HepG2 (cell line): ENCODE data around the gene TM4SF1. TPM values are rescaled to one million over a fixed set of nuclear protein-coding genes. Genes with fewer than 3 reads are reported as not detected.

Experiments used
- AKAP8 ChIP-seq: sonication (generic); formaldehyde crosslinking; IDR thresholded peaks from 2 replicates; pipeline ENCODE4 v1.5.1; 2020; ENCODE audit warnings: mild to moderate bottlenecking, missing genetic modification reagents
- BRD4 ChIP-seq: sonication (generic); formaldehyde crosslinking; IDR thresholded peaks from 2 replicates; pipeline ENCODE4 v1.4.0; 2020; ENCODE audit warnings: missing genetic modification reagents
- CBX5 ChIP-seq: sonication (generic); formaldehyde crosslinking; IDR thresholded peaks from 2 replicates; pipeline ENCODE4 v1.4.0; 2020; ENCODE audit warnings: missing genetic modification reagents, borderline replicate concordance
- DRAP1 ChIP-seq: IDR thresholded peaks from 2 replicates; pipeline ENCODE4 v1.6.1; 2016; ENCODE audit warnings: missing genetic modification reagents, missing compliant biosample characterization
- ELF3 ChIP-seq: IDR thresholded peaks from 2 replicates; pipeline ENCODE4 v1.6.1; 2016; ENCODE audit warnings: missing genetic modification reagents, missing compliant biosample characterization
- FOXA3 ChIP-seq: IDR thresholded peaks from 2 replicates; pipeline ENCODE4 v1.6.1; 2016; ENCODE audit warnings: missing genetic modification reagents, missing compliant biosample characterization
- JDP2 ChIP-seq: sonication (generic); formaldehyde crosslinking; IDR thresholded peaks from 2 replicates; pipeline ENCODE4 v1.8.1; 2022; ENCODE audit warnings: missing genetic modification reagents, borderline replicate concordance
- JUNB ChIP-seq: sonication (generic); formaldehyde crosslinking; IDR thresholded peaks from 2 replicates; pipeline ENCODE4 v1.8.0; 2022; ENCODE audit warnings: missing genetic modification reagents, mild to moderate bottlenecking, borderline replicate concordance
- KMT2A ChIP-seq: sonication (generic); formaldehyde crosslinking; IDR thresholded peaks from 2 replicates; pipeline ENCODE4 v1.4.0; 2020; ENCODE audit warnings: missing genetic modification reagents
- MIER3 ChIP-seq: IDR thresholded peaks from 2 replicates; pipeline ENCODE4 v1.6.1; 2016; ENCODE audit warnings: missing compliant biosample characterization, borderline replicate concordance
- MTA3 ChIP-seq: sonication (generic); formaldehyde crosslinking; IDR thresholded peaks from 2 replicates; pipeline ENCODE4 v1.4.0; 2020; ENCODE audit warnings: missing genetic modification reagents
- NCOA5 ChIP-seq: sonication (generic); formaldehyde crosslinking; IDR thresholded peaks from 2 replicates; pipeline ENCODE4 v1.4.0; 2020; ENCODE audit warnings: missing genetic modification reagents
- NONO ChIP-seq, 2 experiments: fragments of 450-650 bp in 1 of 2; sonication (generic) in 1 of 2; formaldehyde crosslinking in 1 of 2; IDR thresholded peaks in 1 of 2; conservative IDR thresholded peaks in 1 of 2; 2 replicates each; pipeline versions ENCODE4 v1.6.1 to v1.8.0; 2017 to 2022; ENCODE audit warnings: mild to moderate bottlenecking in 1 of 2, missing genetic modification reagents in 1 of 2, moderate library complexity in 1 of 2
- RAD51 ChIP-seq: fragments of 450-650 bp; IDR thresholded peaks from 2 replicates; pipeline ENCODE4 v1.6.1; 2016; ENCODE audit warnings: borderline replicate concordance
- REPIN1 ChIP-seq: sonication (generic); formaldehyde crosslinking; IDR thresholded peaks from 2 replicates; pipeline ENCODE4 v1.8.0; 2022; ENCODE audit warnings: missing genetic modification reagents, low read depth, mild to moderate bottlenecking, borderline replicate concordance
- SOX13 ChIP-seq, 3 experiments: fragments of 450-650 bp in 1 of 3; sonication (generic) in 1 of 3; formaldehyde crosslinking in 1 of 3; IDR thresholded peaks in 2 of 3; conservative IDR thresholded peaks in 1 of 3; 2 replicates each; pipeline versions ENCODE4 v1.5.0 to v1.6.1; 2016 to 2020; ENCODE audit warnings: antibody characterized with exemption in 1 of 3, mild to moderate bottlenecking in 1 of 3, missing compliant biosample characterization in 1 of 3, missing genetic modification reagents in 1 of 3, moderate library complexity in 1 of 3
- TEAD3 ChIP-seq: optimal IDR thresholded peaks from 2 replicates; pipeline ENCODE3; 2016; ENCODE audit warnings: borderline replicate concordance
- TMF1 ChIP-seq: sonication (generic); formaldehyde crosslinking; IDR thresholded peaks from 2 replicates; pipeline ENCODE4 v1.8.1; 2022; ENCODE audit warnings: low read depth, missing genetic modification reagents
- TP53 ChIP-seq: sonication (generic); formaldehyde crosslinking; conservative IDR thresholded peaks from 2 replicates; pipeline ENCODE4 v1.4.0; 2020; ENCODE audit warnings: missing genetic modification reagents
- YY1 ChIP-seq: IDR thresholded peaks from 2 replicates; pipeline ENCODE4 v1.6.1; 2011; ENCODE audit warnings: low read length, low read depth, moderate library complexity, mild to moderate bottlenecking; ENCODE audit not compliant: insufficient read depth, insufficient replicate concordance
- ZBTB43 ChIP-seq: sonication (generic); formaldehyde crosslinking; conservative IDR thresholded peaks from 2 replicates; pipeline ENCODE4 v1.4.0; 2020; ENCODE audit warnings: missing genetic modification reagents
- ZFP90 ChIP-seq: sonication (generic); formaldehyde crosslinking; IDR thresholded peaks from 2 replicates; pipeline ENCODE4 v1.8.0; 2022; ENCODE audit warnings: missing genetic modification reagents, mild to moderate bottlenecking, inconsistent platforms, borderline replicate concordance
- ZKSCAN8 ChIP-seq: IDR thresholded peaks from 2 replicates; pipeline ENCODE4 v1.6.1; 2016; ENCODE audit warnings: borderline replicate concordance, missing genetic modification reagents, missing compliant biosample characterization
- ZNF430 ChIP-seq: sonication (generic); formaldehyde crosslinking; IDR thresholded peaks from 2 replicates; pipeline ENCODE4 v1.9.0; 2021; ENCODE audit warnings: mild to moderate bottlenecking, missing genetic modification reagents
- ZNF543 ChIP-seq: sonication (generic); formaldehyde crosslinking; IDR thresholded peaks from 2 replicates; pipeline ENCODE4 v1.4.0; 2020; ENCODE audit warnings: mild to moderate bottlenecking, missing genetic modification reagents
- ZNF644 ChIP-seq: IDR thresholded peaks from 2 replicates; pipeline ENCODE4 v1.6.1; 2016; ENCODE audit warnings: low read depth
- ZNF772 ChIP-seq: sonication (generic); formaldehyde crosslinking; IDR thresholded peaks from 2 replicates; pipeline ENCODE4 v1.5.0; 2020; ENCODE audit warnings: mild to moderate bottlenecking, missing genetic modification reagents
- polyA plus RNA-seq, 8 experiments: library from polyadenylated mRNA; depleted of rRNA in 3 of 8; stranded (reverse) in 7 of 8; unstranded in 1 of 8; fragments of >200 nt; fragmentation: Illumina TruSeq in 4 of 8; extraction: Trizol in 4 of 8; gene quantifications; 2 replicates each; pipeline versions ENCODE4 v1.2.1 to v1.2.3, GENCODE V29; 2011 to 2016; ENCODE audit warnings: low read depth in 4 of 8, missing spikeins in 1 of 8, mixed read lengths in 1 of 8; ENCODE audit not compliant: insufficient read depth in 1 of 8
- total RNA-seq, 5 experiments: library from RNA; depleted of rRNA; stranded (reverse); fragments of >200 nt; fragmentation: Illumina TruSeq; extraction: Trizol; gene quantifications; 2 replicates each; pipeline ENCODE4 v1.2.3, GENCODE V29; 2016; ENCODE audit warnings: low read depth in 1 of 5
- TF ChIP-seq, protein P1 (sequence below): sonication (generic); formaldehyde crosslinking; IDR thresholded peaks from 2 replicates; pipeline ENCODE4 v1.4.0; 2020; ENCODE audit warnings: missing genetic modification reagents, borderline replicate concordance

The TM4SF1 gene
- total and polyA plus RNA-seq, 2 of the 13 experiments (the other 11 are each of a cell fraction or from before 2014, with no cell fraction given) = 431 to 1,359 TPM

- TF ChIP-seq, protein P1, sequence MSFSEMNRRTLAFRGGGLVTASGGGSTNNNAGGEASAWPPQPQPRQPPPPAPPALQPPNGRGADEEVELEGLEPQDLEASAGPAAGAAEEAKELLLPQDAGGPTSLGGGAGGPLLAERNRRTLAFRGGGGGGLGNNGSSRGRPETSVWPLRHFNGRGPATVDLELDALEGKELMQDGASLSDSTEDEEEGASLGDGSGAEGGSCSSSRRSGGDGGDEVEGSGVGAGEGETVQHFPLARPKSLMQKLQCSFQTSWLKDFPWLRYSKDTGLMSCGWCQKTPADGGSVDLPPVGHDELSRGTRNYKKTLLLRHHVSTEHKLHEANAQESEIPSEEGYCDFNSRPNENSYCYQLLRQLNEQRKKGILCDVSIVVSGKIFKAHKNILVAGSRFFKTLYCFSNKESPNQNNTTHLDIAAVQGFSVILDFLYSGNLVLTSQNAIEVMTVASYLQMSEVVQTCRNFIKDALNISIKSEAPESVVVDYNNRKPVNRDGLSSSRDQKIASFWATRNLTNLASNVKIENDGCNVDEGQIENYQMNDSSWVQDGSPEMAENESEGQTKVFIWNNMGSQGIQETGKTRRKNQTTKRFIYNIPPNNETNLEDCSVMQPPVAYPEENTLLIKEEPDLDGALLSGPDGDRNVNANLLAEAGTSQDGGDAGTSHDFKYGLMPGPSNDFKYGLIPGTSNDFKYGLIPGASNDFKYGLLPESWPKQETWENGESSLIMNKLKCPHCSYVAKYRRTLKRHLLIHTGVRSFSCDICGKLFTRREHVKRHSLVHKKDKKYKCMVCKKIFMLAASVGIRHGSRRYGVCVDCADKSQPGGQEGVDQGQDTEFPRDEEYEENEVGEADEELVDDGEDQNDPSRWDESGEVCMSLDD = no peak
- TF ChIP-seq ZKSCAN8 (peak; percentile 40; the same call in 1 of the 2 replicates), SOX13 (IDR thresholded peaks at IDR 0.05) (no peak), SOX13 (CRISPR knock-in tag; conservative IDR thresholded peaks at IDR 0.05 in 1 of 2, IDR thresholded peaks at IDR 0.05 in 1 of 2) (peak in 1 of 2 experiments; percentile 70; a peak in 2 of 4 replicates), MTA3 (CRISPR knock-in tag) (no peak), ZFP90 (CRISPR knock-in tag) (no peak), TMF1 (no peak), ELF3 (CRISPR knock-in tag) (peak; percentile 36; the same call in 1 of the 2 replicates), CBX5 (CRISPR knock-in tag) (peak; percentile 66; the same call in 1 of the 2 replicates), JUNB (CRISPR knock-in tag) (no peak), NCOA5 (CRISPR knock-in tag) (no peak), KMT2A (CRISPR knock-in tag) (no peak), AKAP8 (CRISPR knock-in tag) (no peak), ZNF430 (CRISPR knock-in tag) (no peak), ZNF543 (CRISPR knock-in tag) (0 out of 2 replicates have a peak, but pooled peaks have one; percentile 44), BRD4 (peak; percentile 43), FOXA3 (CRISPR knock-in tag) (peak; percentile 57), RAD51 (no peak), ZNF772 (CRISPR knock-in tag) (peak; percentile 54; the same call in 1 of the 2 replicates), DRAP1 (CRISPR knock-in tag) (peak; percentile 15; the same call in 1 of the 2 replicates), MIER3 (CRISPR knock-in tag) (peak; percentile 59; the same call in 1 of the 2 replicates), TEAD3 (CRISPR knock-in tag) (peak; percentile 70), ZBTB43 (CRISPR knock-in tag) (no peak), ZNF644 (peak; percentile 83), JDP2 (CRISPR knock-in tag) (no peak), NONO (IDR thresholded peaks at IDR 0.05) (no peak), NONO (CRISPR knock-in tag; conservative IDR thresholded peaks at IDR 0.05) (peak; percentile 28; the same call in 1 of the 2 replicates), TP53 (CRISPR knock-in tag) (no peak), REPIN1 (CRISPR knock-in tag) (peak; percentile 37; the same call in 1 of the 2 replicates), YY1 (peak; percentile 37)
Measured at GRCh38 chr3:149352556-149352955, 24.9 kb downstream of the TM4SF1 start (continued).
